Measurements from ENCODE around the gene SFI1.

- TF ChIP-seq CTCF (IDR thresholded peaks at IDR 0.05; ENCODE audit: poor library complexity) (no peak), EZH2 (IDR thresholded peaks at IDR 0.05; ENCODE audit: borderline replicate concordance) (no peak)
These were observed 107.9 kb downstream of the SFI1 start for GRCh38 chr22:31604137-31604705.

Data from hepatocyte (in vitro differentiated cells).